Prostate gland (tissue), 1 donor: ENCODE results near the gene ADRM1.

Experiments used
- POLR2A ChIP-seq: fragments of 450-650 bp; IDR thresholded peaks from one replicate; pipeline ENCODE4 v1.6.1; 2016; ENCODE audit warnings: antibody characterized with exemption, mild to moderate bottlenecking
- POLR2AphosphoS5 ChIP-seq: sonication (generic); formaldehyde crosslinking; IDR thresholded peaks from one replicate; pipeline ENCODE4 v1.6.1; 2017; ENCODE audit warnings: antibody characterized with exemption

GRCh38 chr20:62318400-62319345 lies 15.9 kb downstream of the ADRM1 start:
- TF ChIP-seq POLR2A (no peak), POLR2AphosphoS5 (no peak)
